Stimulated activated CD4-positive, alpha-beta T cell treated with anti-CD3 and anti-CD28 coated beads, Interleukin-15, amount 100 ng/mL, for 24 hours (primary cell): Measurements from ENCODE around the gene R3HDM1.

Source experiments
- DNase-seq: peaks from one replicate; pipeline ENCODE4 v3.0.0-alpha.2; 2020

The R3HDM1 gene

DNA sequence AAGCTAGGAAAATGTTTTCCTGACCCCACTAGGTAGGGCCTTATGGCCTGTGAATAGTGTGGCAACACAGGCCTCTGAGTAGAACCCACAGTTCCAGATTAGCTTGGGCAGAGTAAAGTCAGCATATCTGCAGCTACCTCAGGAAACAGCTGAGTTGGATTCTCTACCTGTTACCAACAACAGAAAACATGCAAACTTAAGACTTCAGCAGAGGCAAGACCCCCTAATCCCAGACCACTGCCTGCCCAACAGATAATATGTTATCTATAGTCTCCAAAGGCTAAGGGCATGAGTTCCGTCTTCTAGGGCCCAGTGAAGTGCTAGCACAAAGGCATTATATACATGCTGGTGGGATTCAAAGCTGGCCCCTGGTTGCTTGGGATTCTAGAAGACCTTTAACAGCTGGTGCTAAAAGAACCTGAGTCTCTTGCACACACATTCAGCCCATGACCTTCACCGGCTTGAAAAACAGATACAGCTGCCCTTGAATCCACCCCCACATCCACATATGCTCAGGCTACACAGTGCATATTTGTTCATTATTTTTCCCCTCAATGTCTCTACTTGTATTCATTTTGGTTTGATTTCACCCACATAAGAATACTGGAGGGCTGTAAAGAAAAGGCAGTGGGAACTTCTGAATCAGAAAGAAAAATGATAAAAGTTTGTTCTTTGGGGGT, 196.9 kb downstream of the R3HDM1 start:
- DNase-seq, result no peak

DNA sequence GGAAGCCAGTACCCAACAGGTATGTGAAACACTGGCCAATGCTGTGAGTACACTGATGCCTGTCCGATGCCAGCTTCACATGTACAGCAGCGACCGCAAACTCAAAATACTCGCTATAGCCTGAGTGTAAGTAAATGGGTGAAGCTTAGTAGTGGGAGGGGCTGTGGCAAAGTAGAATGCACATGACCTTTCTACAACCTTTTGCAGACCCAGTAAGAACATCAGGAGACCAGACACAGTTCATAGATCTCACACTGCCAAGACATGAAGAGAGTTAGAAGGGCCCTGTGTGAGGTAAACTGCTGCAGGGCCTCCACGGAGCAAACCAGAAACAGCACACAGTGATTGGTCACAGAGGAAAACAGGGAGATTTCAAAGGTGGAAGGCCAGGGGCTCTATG, 201.3 kb downstream of the R3HDM1 start:
- DNase-seq, result no peak

GRCh38 chr2:135733045-135733444, 201.8 kb downstream of the R3HDM1 start:
- no peak for DNase-seq

- no peak for DNase-seq
Measured at GRCh38 chr2:135736546-135736945, 205.3 kb downstream of the R3HDM1 start.

- DNase-seq, result no peak
Measured at GRCh38 chr2:135740206-135740605, 208.9 kb downstream of the R3HDM1 start.

- no peak for DNase-seq
Measured at GRCh38 chr2:135741043-135741394, 209.7 kb downstream of the R3HDM1 start.

DNA sequence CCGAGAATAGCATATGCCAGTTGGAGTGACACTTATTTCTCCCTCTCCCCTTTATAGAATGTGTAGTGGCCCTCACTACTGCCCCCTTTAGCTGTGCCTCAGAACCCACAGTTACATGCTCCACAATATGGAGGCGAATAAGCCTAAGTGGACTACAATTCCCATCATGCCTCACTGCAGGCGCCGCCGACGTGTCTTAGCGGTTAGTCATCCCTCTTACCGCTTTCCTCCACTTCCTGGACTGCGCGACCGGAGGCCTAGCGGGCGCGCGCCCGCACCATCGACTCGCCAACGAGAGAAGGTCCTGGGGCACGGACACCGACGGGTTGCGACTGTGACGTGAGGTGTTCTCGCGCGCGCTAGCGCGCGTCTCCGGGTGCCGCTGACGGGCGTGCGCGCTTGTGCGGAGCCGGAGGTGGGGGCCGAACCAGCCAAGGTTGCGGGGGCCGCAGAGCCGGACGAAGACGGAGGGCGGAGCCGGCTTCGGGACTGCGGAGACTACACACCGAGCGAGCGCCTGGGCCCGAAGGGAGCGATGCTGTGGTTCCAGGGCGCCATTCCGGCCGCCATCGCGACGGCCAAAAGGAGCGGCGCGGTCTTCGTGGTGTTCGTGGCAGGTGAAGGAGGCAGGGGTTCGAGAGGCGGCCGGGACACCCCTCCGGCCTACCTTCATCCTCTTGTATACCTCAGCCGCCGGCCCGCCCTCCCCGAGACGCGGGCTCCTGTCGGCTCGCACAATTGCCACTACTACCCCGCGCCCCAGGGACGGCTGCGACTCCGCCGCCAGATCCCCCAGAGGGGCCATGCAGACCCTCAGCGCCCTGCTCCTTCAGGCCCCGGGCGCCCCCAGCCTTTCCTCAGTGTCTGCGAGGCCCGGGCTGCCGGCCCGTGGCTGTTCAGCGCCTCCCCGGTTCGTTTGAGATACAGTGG, 210.4 kb downstream of the R3HDM1 start, which contains the start of gene UBXN4:
Gene UBXN4 (plus strand): TSS at position 461 of the 930 bp plus-strand sequence. CDS start 75 bp downstream, at position 536.
- DNase-seq, result peak; percentile 97

DNA sequence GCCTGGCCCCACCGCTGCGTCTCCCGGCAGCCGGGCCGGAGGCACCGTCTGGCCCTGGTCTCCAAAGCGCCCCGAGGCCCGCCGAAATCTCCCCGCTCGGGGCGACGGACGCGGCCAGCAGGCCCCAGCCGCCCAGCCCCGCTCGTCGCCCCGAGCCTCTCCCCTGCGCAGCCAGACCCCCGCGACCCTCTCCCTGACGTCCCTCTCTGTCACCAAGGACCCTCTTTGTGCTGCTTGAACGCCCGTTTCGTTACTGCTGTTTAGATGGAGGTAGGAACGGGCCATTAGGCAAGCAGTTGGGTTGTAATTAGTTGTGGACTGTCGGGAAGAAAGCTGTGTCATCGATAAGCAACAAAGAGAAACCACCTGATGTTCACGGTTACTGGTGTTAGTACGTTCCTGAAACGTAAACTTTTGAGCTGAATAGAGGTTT, 211.1 kb downstream of the R3HDM1 start:
- DNase-seq, result peak; percentile 48

DNA sequence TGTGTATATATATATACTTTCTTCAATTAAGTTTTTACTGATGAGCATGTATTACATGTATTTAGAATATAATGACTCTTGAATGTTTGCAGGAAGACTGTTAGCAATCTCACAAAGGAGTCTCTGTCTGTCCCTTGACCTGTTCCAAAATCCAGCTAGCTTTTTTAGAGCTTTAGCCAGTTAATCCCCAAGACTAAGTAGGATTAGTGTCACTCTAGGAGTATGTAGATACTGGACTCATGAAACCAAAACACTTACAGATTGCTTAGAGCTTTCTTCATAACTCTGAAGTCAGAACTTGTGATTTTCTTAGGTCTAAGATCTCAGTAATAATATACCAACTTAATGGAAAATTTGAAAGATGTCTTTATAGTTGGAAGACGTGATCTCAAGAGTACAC, 212.6 kb downstream of the R3HDM1 start:
- no peak for DNase-seq

GRCh38 chr2:135744760-135745314, 213.6 kb downstream of the R3HDM1 start:
- peak; percentile 43 for DNase-seq

- no peak for DNase-seq
Measured at GRCh38 chr2:135745545-135745944, 214.3 kb downstream of the R3HDM1 start.

DNA sequence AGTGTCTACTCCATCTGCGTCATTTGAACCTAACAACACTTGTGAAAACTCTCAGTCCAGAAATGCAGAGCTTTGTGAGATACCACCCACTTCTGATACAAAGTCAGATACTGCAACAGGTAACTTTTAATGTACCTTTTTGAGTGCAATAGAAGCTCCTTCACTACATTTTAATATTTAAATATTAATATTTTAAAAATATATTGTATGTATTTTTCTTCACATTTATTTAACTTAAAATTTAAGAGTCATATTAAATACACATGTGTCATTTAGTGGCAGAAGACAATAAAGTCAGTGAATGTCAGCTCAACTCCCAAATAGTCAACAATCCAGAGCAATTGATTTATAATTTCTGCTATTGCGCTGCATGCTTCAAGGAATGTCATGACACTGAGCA, 224.3 kb downstream of the R3HDM1 start:
- DNase-seq, result no peak

DNA sequence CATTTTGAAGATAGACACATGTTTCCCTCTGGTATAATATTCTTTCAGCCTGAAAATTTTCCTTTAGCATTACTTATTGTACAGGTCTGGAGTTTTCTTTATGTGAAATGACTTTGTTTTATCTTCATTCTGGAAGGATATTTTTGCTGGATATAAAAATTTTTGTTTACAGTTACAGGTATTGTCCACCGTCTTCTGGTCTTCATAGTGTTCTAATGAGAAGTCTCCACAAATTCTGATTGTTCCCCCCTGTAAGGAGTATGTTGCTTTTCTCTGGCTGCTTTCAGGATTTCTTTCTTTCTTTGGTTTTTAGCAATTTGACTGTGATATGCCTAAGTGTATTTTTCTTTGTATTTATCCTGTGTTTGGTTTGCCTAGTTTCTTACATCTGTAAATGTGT, 225.4 kb downstream of the R3HDM1 start:
- DNase-seq, result no peak

- no peak for DNase-seq
Measured at GRCh38 chr2:135762022-135762421, 230.7 kb downstream of the R3HDM1 start.

- DNase-seq, result no peak
Measured at GRCh38 chr2:135762530-135762929, 231.2 kb downstream of the R3HDM1 start.

DNA sequence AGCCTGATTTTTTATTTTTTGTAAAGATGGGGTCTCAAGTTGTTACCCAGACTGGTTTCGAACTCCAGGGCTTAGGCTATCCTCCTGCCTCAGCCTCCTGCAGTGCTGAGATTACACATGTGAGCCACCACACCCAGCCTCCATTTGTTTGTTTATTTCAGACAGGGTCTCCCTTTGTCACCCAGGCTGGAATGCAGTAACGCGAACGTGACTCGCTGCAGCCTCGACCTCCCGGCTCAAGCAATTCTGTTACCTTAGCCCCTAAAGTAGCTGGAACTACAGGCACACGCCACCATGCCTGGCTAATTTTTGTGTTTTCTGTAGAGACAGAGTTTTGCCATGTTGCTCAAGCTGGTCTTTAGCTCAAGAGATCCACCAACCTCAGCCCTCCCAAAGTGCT, 237.6 kb downstream of the R3HDM1 start:
- DNase-seq, result no peak

DNA sequence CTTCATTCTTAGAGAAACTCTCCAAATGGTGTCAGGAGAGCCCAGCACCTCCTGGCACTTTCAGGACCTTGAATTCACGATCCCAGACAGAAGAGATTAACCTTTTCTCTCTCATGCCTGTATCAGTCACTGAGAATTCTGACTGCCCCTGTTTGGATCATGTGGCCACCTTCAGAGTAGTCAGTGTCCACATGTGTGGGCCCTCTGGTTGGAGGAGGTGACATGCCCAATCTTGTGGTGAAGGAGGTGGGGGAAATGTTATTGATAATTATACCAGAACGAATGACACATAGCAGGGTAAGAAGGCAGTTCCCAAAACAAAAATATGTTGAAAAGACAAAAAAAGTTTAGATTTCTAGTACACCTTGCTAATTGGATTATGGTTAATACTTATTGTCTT, 242.0 kb downstream of the R3HDM1 start:
- DNase-seq, result no peak

DNA sequence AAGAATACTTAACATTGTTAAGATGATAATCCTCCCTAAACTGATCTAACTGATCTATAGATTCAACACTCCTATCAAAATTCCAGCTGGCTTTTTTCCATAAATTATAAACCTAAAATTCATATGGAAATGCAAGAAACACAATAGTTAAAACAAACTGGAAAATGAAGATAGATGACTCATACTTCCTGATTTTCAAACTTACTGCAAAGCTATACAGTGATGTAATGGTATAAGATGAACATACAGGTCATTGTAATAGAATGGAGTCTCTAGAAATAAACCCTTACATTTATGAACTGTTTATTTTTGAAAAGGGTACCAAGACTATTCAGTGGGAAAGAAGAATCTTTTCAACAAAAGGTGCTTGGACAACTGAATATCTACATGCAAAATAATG, 242.6 kb downstream of the R3HDM1 start:
- no peak for DNase-seq
